MCF 10A (cell line): ENCODE data around the gene NWD2. TPM values are rescaled to one million over a fixed set of nuclear protein-coding genes. Genes with fewer than 3 reads are reported as not detected.

Experiments used
- BruUV-seq: library from RNA; stranded (reverse); fragments of 400-500 nt; replicated peaks from 2 replicates; lab custom pipeline; 2021; lab: Mats Ljungman, UMichigan
- CTCF ChIA-PET: fragments of 300-600 bp; sonication (Branson Sonifier 250); formaldehyde crosslinking; extraction: SDS; loops from one replicate; lab custom pipeline; 2021; ENCODE audit warnings: antibody characterized with exemption, inconsistent platforms; lab: Yijun Ruan, JAX
- POLR2A ChIA-PET: fragments of 300-600, 350-650 bp; sonication (Branson Sonifier 250); formaldehyde crosslinking; extraction: SDS; loops from one replicate; lab custom pipeline; 2020; ENCODE audit warnings: antibody characterized with exemption, inconsistent platforms; lab: Yijun Ruan, JAX
- DNase-seq: peaks from one replicate; pipeline ENCODE4 v3.0.0-alpha.2; 2018; ENCODE audit not compliant: unreplicated experiment
- H3K27ac Mint-ChIP-seq: one replicate; pipeline ENCODE4 v1.8.0; 2022; ENCODE audit warnings: mild to moderate bottlenecking, low read depth, mixed read lengths; ENCODE audit not compliant: unreplicated experiment
- H3K27me3 Mint-ChIP-seq: one replicate; pipeline ENCODE4 v1.8.0; 2022; ENCODE audit warnings: mixed read lengths; ENCODE audit not compliant: insufficient read depth, unreplicated experiment
- H3K36me3 Mint-ChIP-seq: one replicate; pipeline ENCODE4 v1.8.0; 2022; ENCODE audit warnings: mild to moderate bottlenecking, moderate library complexity, mixed read lengths; ENCODE audit not compliant: insufficient read depth, unreplicated experiment
- H3K4me1 Mint-ChIP-seq: one replicate; pipeline ENCODE4 v1.8.0; 2022; ENCODE audit warnings: mixed read lengths; ENCODE audit not compliant: insufficient read depth, unreplicated experiment
- H3K4me3 Mint-ChIP-seq: one replicate; pipeline ENCODE4 v1.8.0; 2022; ENCODE audit warnings: mild to moderate bottlenecking, moderate library complexity, mixed read lengths; ENCODE audit not compliant: unreplicated experiment
- H3K9me3 Mint-ChIP-seq: one replicate; pipeline ENCODE4 v1.8.0; 2022; ENCODE audit warnings: mixed read lengths; ENCODE audit not compliant: unreplicated experiment
- intact Hi-C: fragments of 100-400 bp; cut with micrococcal nuclease; formaldehyde crosslinking; loops from 2 replicates; pipeline ENCODE4 v1.14.1; 2022
- total RNA-seq: library from RNA; stranded (reverse); gene quantifications from 2 replicates; pipeline ENCODE4 v1.2.3, GENCODE V29; 2022
- TF ChIP-seq, protein P1 (sequence below): fragments of 200-600 bp; IDR thresholded peaks from one replicate; pipeline ENCODE4 v1.8.0; 2022; ENCODE audit warnings: antibody characterized with exemption, mild to moderate bottlenecking; ENCODE audit not compliant: unreplicated experiment

NWD2 gene
- total RNA-seq, 1 experiment from 2014 or later = not detected

DNA sequence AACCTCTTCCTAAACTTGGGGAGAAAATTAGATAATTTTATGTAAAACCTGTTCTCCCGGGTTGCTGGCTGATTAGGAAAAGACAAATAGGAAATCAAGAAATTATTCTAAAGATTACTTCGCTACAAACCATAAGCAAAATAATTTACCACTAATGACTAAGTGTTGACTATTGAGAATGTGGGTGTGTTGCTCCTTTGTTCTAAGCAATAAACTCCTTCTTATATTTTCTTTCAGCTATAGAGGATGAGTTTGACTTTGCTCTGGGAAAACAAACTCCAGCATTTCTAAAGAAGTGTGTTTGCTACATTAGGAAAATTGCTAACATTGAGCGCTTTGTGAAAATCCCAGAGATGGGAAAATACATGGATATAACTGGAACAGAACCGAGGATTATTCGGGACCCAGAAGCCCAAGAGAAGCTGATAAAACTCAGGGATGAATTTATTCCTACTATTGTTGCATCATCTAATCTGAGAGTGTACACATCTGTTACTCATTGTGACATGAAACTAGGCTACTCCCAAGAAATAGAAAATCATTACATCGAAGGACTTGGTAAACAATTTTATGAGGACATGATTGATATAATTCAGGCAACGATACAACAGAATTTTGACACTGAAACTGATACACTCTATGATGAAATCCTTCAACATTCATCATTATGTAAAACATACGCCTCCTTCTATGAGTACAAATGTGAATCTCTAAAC is 194.2 kb downstream of the NWD2 start:
- DNase-seq = peak; percentile 10

DNA sequence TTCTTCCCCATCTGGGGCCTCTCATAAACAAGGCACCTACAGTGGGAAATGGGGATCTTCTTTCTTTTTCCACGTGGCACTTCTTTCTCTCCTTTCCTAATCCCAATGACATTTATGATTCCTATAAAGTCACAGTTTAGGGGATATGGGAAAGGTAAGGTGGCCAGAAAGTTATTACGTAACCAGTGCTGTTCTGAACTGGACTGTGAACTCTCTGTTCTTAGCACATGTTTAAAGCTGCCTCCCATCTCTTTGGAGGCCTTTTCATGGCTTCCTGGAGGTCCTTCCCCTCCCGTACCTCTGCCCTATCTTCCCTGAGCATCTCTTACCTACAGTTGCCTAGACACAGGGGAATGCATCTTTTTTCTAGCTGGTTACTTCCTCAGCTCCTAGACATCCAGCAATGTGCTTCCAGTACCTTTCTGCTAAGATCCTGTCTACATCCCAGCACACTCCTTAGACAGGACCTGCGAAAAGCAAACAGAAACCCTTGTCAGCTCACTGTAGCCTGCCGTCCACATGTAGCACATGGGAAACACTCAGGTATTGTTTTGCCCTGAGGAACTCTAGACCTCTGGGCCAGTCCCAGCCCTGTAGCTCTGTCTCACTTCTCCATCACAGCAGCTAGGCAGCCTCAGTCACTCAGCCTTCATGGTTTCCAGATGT is 195.4 kb downstream of the NWD2 start:
- no TSS peak for BruUV-seq
- no peaks in the 10 kb centered on the region for H3K36me3 Mint-ChIP-seq
- ChIA-PET CTCF (no interaction called here), POLR2A (interaction anchor here (0.6 kb wide), 1 partner anchor 72 kb away, joined by 3 read pairs; no protein-coding TSS in a partner anchor)
- intact Hi-C loops = no loop called here
- no peak overlapping the region for H3K4me3 Mint-ChIP-seq
- no peaks in the 10 kb centered on the region for H3K4me1 Mint-ChIP-seq
- no peak for DNase-seq
- no peaks in the 10 kb centered on the region for H3K9me3 Mint-ChIP-seq
- H3K27ac Mint-ChIP-seq = no peak overlapping the region
- no peaks in the 10 kb centered on the region for H3K27me3 Mint-ChIP-seq
- TF ChIP-seq, protein P1, sequence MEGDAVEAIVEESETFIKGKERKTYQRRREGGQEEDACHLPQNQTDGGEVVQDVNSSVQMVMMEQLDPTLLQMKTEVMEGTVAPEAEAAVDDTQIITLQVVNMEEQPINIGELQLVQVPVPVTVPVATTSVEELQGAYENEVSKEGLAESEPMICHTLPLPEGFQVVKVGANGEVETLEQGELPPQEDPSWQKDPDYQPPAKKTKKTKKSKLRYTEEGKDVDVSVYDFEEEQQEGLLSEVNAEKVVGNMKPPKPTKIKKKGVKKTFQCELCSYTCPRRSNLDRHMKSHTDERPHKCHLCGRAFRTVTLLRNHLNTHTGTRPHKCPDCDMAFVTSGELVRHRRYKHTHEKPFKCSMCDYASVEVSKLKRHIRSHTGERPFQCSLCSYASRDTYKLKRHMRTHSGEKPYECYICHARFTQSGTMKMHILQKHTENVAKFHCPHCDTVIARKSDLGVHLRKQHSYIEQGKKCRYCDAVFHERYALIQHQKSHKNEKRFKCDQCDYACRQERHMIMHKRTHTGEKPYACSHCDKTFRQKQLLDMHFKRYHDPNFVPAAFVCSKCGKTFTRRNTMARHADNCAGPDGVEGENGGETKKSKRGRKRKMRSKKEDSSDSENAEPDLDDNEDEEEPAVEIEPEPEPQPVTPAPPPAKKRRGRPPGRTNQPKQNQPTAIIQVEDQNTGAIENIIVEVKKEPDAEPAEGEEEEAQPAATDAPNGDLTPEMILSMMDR = no peak

More for the DNA sequence above, 194.2 kb downstream of the NWD2 start:
- no peak overlapping the region for H3K27ac Mint-ChIP-seq
- TF ChIP-seq, protein P1 = no peak
- H3K4me1 Mint-ChIP-seq = no peaks in the 10 kb centered on the region
- intact Hi-C loops = no loop called here
- no peak overlapping the region for H3K4me3 Mint-ChIP-seq
- H3K36me3 Mint-ChIP-seq = no peaks in the 10 kb centered on the region
- no peaks in the 10 kb centered on the region for H3K27me3 Mint-ChIP-seq
- ChIA-PET POLR2A (interaction anchor here (0.6 kb wide), 1 partner anchor 73 kb away, joined by 3 read pairs; no protein-coding TSS in a partner anchor), CTCF (interaction anchor here (0.8 kb wide), 1 partner anchor 87 kb away, joined by 4 read pairs; no protein-coding TSS in a partner anchor)
- no peaks in the 10 kb centered on the region for H3K9me3 Mint-ChIP-seq
- no TSS peak for BruUV-seq

DNA sequence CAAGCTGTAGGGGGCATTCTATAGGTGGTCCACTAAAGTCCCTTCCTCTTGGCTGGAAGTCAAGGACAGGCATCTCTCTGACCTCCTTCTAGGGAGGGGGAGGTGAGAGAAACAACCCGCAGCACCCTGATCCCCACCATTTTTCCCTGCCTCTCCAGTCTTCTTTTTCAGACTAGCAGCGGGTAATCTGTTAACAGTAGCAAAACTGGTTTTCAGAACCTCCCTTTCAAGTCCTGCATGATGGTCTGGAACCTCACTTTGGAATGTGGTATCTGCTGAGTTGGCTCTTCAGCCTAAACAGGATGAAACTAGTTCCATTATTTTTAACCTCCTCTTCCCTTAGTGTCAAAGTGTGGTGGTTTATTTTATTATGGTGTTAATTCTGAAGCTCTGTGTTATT is 196.0 kb downstream of the NWD2 start:
- POLR2A ChIA-PET = no interaction called here

More for the DNA sequence above, 196.0 kb downstream of the NWD2 start:
- Mint-ChIP-seq H3K4me3 (no peak overlapping the region), H3K27me3 (no peaks in the 10 kb centered on the region), H3K9me3 (no peaks in the 10 kb centered on the region), H3K4me1 (no peaks in the 10 kb centered on the region), H3K27ac (no peak overlapping the region), H3K36me3 (no peaks in the 10 kb centered on the region)
- CTCF ChIA-PET = no interaction called here
- intact Hi-C loops = no loop called here
- TF ChIP-seq, protein P1 = no peak
- no TSS peak for BruUV-seq
- no peak for DNase-seq
